ENCODE results near the gene SLC35F4. TPM values are rescaled to one million over a fixed set of nuclear protein-coding genes. Genes with fewer than 3 reads are reported as not detected.

Gene SLC35F4
- total RNA-seq, 1 experiment from 2014 or later: 0.88 TPM

DNA sequence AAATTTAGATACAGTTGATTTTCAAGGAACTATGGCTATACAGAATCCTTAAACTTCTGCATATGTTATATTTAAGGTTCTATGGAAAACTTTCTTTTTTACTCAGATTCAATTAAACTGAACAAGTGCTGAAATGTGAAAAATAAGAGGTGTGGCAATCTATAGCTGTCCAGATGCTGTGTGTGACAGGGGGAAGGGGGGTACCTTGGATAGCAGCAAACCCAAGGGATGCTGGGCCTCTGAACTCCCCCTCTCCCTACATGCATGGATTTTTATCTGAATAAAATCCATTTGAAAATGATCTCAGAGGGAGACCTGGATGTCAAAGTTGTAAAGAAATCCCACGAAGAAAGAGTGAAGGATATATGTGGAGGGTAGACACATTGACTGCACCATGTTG is 289.4 kb downstream of the SLC35F4 start:
- no peak for DNase-seq (ENCODE audit: low spot score)
- in situ Hi-C loops (cut with HindIII; ENCODE audit: low sequenced_read_pairs): no loop called here

DNA sequence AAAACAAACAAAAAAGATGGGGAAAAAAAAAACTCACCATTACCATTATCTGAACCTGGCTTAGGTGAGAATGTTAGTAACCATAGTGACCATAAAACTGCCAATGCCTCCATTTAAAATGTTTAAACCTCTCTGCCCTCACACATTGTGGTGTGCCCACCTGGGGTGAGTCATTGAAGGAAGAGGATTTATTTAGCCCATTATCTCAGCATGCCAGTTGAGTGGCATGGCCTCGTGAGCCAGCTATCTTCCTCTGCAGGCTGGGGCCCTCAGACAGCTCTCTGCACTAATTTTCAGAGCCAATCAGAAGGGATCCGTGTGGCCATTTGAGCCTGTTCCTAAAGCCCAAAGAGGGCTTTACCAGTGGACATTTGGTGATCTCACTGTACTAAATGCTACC is 290.4 kb downstream of the SLC35F4 start:
- in situ Hi-C loops (cut with HindIII; ENCODE audit: low sequenced_read_pairs): no loop called here

DNA sequence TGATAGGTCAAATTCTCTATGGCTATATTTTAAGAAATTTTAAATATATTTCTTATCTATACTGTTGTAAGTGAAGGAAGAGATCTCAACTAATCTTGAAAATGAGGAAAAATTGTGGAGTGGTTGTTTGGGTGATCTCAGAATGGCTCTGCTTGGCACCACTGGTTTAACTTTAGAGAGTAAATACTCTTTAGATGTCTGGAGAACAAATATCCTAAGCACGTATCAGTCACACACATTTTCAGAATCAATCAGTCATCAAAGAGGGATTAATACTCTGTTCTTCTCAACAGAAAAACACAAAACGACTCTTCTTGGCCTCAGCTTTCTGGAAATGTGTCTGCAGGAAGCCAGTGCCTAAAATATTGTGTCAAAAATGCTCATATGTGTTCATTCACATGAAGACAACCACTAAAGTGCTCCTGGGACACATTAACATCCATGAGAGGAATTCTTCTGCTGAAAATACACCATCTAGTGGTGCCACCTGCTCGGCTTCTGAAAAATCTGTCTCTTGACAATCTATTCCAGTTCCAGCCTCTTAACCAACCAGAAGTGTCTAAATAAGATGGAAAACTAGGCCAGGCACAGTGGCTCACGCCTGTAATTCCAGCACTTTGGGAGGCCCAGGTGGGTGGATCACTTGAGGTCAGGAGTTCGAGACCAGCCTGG is 291.1 kb downstream of the SLC35F4 start:
- in situ Hi-C loops (cut with HindIII; ENCODE audit: low sequenced_read_pairs): no loop called here
- DNase-seq (ENCODE audit: low spot score): peak; percentile 47

More for the DNA sequence above, 290.4 kb downstream of the SLC35F4 start:
- no peak for DNase-seq (ENCODE audit: low spot score)

DNA sequence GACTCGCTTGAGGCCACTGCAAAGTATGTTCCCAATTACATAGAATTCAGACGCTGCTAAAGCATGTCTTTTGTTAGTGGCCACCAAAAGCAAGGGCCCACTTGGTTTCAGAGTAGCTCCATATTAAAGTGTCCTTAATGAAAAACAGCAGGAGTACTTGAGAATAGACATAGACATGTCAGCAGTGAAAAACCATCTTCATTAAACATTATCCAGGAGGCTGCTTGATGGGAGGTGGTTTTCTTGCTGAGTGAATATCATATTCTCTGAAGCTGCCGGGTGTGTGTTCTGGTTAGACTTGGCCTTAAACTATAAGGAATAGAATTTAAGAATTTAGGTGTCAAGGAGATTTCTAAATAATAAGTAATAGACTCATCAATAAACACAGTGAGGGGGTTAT is 292.7 kb downstream of the SLC35F4 start:
- in situ Hi-C loops (cut with HindIII; ENCODE audit: low sequenced_read_pairs): no loop called here
- DNase-seq (ENCODE audit: low spot score): no peak

DNA sequence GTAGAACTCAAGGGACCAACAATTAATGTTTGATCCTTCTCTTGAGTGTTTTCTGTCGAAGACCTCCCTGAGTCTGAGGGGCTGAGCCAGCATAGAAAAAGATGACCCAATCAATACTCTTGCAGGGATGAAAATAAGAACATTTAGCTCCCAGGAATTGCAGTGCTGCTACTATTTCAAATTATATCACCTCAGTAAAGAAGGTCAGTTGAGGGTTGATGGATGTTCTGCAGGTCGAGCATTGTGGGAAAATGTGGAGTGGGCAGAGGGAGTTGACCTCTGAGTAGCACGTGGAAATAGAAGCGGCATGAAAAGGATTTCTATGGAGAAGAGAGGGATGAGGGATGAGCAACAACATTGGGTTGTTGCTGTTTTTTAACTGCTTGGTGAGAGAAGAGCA is 297.3 kb downstream of the SLC35F4 start:
- in situ Hi-C loops (cut with HindIII; ENCODE audit: low sequenced_read_pairs): no loop called here
- DNase-seq (ENCODE audit: low spot score): no peak

DNA sequence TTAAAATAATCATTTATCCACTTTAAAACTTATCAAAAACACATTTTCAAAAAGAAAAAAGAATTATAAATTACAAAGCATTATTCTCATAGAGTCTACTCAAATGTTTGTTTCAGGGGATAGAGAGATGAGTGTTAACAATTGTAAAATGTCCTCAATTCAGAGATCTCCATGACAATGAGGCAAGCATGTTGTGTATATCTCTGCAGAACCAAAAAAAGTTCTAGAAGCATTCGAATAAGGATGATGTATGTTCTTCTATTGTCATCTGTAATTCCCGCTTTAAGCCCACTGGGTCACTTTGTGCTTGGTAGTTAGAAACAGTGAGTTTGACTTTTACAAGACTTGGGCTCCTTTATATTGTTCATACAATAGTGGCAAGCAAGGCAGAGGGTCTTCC is 298.7 kb downstream of the SLC35F4 start:
- no peak for DNase-seq (ENCODE audit: low spot score)
- in situ Hi-C loops (cut with HindIII; ENCODE audit: low sequenced_read_pairs): no loop called here

DNA sequence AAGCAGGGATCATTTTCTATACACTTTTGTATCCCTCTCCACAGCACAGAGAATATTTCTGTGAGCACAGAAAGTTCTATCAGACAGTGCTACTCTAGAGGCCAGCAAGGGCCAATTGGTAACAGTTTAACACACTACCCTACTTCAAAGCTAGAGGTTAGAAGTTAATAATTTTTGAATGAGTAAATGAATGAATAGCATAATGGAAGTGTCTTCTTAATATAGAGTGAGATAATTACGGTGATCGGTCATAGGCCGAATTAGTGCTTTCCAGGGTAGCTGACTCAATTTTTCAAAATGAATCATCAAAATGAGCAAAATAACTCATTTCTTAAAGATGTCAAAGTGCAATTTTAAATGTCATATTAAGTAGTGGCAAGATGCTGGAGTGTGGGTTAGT is 305.2 kb downstream of the SLC35F4 start:
- in situ Hi-C loops (cut with HindIII; ENCODE audit: low sequenced_read_pairs): no loop called here
- no peak for DNase-seq (ENCODE audit: low spot score)

DNA sequence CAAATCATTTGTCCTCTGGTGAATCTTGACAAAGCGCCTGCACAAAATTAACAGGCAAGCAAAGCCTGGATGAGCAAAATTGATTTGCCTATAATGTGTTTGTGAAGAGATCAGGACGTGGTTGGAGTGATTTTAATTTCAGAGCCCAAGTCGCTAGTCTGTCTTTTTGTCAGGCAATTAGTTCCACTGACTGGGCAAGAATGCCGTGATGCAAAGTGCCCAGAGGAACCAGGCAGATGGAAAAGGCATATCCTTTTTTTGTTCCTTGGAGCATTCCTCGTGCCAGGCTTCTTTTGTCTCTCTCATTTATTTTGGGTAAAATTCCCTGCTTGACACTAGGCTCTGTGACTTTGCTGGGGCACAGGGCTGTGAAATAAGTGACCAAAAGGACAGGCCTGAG is 306.3 kb downstream of the SLC35F4 start:
- in situ Hi-C loops (cut with HindIII; ENCODE audit: low sequenced_read_pairs): no loop called here
- DNase-seq (ENCODE audit: low spot score): peak; percentile 25

DNA sequence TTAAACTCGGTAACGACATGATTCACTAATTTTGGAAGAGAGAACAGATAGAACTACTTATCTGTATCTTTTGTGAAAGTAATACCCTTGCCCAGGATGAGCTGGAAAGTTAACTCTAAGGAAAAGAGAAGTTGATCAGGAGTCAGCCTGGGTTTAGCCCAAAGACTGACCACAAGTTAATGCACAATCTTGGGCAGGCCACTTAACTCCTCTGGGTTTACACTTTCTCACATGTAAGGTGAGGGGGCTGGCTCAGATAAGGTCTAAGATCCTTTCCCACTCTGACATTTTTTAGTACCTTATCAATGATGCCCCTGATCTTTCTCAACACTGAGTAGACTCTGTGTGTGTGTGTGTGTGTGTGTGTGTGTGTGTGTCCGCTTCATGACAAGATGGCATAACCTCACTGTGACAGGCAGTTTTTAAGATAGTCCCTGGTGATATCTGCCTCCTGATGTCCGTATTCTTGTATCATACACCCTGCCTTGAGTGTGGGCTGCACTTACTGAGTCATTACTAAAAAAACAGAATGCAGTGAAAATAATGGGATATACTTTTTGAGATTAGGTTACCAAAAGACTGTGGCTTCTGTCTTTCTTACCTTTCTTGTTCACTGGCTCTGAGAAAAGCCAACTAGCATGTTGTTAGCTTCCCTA is 316.0 kb downstream of the SLC35F4 start:
- in situ Hi-C loops (cut with HindIII; ENCODE audit: low sequenced_read_pairs): no loop called here
- DNase-seq (ENCODE audit: low spot score): no peak

DNA sequence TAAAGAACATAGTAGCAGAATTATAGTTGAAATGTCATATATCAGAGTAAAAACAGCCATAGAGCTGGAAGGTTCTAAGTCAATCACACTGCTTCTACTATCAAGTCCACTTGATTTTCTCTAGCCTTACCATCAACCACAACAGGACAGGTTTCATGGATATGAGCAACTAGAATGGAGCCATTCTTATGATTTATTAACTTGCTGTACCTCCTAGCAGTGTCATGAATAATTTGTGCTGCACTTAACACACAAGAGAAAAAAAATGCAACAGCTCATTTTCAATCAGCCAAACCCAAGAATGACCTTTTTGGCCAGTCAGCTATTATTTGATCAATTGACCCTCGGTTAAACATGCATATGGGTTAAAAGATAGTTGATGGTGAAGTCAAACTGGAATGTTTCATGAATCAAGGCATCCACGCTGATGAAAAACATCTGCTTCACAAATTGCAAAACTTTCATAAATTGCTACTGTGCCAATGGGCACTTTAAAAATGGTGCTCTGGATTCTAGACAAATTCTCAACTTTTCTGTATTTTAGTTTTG is 316.8 kb downstream of the SLC35F4 start:
- in situ Hi-C loops (cut with HindIII; ENCODE audit: low sequenced_read_pairs): no loop called here
- no peak for DNase-seq (ENCODE audit: low spot score)

DNA sequence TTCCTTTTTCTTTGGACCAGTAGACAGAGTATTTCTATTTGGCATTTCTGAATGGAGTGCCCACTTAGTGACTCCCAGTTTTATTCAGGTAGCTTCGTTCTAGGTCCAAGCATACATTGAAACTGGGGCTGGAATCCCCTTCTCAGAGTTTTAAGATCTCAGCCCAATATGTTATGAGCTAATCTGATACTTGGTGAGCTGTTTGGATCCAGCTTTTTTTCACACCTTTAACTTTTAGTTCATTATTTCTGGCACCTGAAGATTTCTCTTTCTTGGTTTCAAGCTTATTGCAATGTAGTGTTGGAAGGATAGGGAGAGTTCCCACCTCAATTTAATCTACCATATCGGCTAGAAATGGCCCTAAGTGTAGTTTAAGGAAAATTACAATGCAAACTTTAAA is 318.8 kb downstream of the SLC35F4 start:
- in situ Hi-C loops (cut with HindIII; ENCODE audit: low sequenced_read_pairs): no loop called here

DNA sequence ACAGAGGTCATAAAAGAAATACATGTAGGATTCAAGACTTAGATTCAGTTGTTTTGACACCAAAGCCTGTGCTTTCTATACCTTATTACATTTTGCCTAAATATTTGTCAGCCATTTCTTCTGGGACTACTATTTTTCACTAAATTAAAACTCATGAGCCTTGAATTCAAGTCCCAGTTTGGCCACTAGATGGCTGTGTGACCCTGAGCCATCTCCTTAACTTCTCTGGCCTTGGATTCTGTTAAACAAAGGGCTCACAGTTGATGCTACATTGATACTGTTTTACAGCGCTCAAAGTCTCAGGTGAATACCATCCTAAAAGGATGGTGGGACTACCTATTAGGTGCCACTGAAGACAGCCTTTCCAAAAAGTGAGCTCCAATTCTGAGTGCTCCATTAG is 332.7 kb downstream of the SLC35F4 start:
- in situ Hi-C loops (cut with HindIII; ENCODE audit: low sequenced_read_pairs): no loop called here
- peak; percentile 52 for DNase-seq (ENCODE audit: low spot score)

More for the DNA sequence above, 318.8 kb downstream of the SLC35F4 start:
- DNase-seq (ENCODE audit: low spot score): no peak

DNA sequence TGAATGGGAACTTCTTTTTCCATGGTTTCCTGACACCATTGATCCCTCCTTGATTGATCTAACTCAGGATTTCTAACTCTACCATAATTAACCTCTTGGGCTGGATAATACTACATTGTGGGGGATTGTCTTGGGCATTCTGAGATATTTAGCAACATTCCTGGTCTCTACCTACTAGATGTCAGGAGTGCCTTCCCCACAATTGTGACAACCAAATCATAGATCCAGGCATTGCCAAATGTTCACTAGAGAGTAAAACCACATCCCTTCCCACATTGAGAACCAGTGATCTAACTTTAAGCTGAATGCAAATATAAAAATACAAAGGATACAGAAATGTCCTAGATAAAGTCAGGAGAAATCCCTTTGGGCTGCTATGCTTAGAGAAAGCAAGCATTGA is 335.3 kb downstream of the SLC35F4 start:
- DNase-seq (ENCODE audit: low spot score): no peak
- in situ Hi-C loops (cut with HindIII; ENCODE audit: low sequenced_read_pairs): no loop called here

DNA sequence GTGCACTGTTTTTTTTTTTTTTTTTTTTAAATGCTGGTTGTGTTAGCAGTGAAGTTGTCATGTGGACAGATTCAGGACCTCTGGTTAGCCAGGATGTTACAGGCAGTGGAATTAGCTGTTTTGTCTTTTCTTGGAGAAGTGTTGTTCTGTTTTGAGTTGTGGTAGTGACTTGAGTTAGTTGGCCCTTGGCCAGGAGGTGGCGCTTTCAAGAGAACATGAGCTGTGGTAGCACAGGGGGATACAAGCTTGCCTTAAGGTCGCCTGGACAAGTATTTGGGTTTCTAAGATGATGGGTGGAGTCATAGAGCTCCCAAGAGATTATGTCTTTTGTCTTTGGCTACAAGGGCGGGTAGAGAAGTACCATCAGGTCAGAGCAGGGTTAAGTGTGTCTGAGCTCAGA is 338.9 kb downstream of the SLC35F4 start:
- DNase-seq (ENCODE audit: low spot score): no peak
- in situ Hi-C loops (cut with HindIII; ENCODE audit: low sequenced_read_pairs): no loop called here

DNA sequence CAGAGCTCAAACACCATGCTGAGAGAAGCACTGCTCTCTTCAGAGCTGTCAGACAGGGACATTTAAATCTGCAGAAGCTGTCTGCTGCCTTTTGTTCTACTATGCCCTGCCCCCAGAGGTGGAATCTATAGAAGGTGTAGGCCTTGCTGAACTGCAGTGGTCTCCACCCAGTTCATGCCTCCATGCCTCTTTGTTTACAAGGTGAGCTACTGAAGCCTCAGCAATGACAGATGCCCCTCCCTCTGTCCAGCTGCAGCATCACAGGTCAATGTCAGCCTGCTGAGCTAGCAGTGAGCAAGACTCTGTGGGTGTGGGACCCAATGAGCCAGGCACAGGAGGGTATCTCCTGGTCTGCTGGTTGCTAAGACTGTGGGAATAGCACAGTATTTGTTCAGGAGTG is 346.8 kb downstream of the SLC35F4 start:
- DNase-seq (ENCODE audit: low spot score): no peak
- in situ Hi-C loops (cut with HindIII; ENCODE audit: low sequenced_read_pairs): no loop called here
